ENCODE results near the gene BOC.

The BOC gene

DNA sequence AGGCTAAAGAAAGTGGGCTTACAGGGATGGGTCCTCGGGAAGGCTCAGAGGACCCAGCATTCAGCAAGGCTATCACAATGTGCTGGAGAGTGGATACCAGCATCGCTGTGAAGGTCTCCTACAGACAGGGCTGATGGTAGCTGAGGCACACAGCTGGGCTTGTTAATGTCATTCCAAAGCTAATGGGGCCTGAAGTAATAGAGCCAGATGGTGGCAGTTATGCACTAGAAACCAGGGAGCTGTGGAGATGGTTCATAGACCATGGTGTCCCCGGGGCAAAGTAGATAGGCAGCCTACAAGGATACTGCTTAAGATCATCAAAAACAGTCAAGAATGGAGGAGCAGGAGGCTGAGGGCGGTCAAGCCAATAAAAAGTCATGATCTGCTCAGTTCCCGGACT is 24.8 kb upstream of the BOC start:
- in situ Hi-C loops (cut with MboI; ENCODE audit: low pct_unique_long_range_greater_than_20kb, low sequenced_read_pairs, unreplicated experiment) = no loop called here

GRCh38 chr3:113193288-113193687 is 18.1 kb upstream of the BOC start:
- TF ChIP-seq CTCF (IDR thresholded peaks at IDR 0.05; ENCODE audit: extremely low read depth, insufficient read depth, missing control alignments) = no peak
- DNase-seq (ENCODE audit: low spot score) = no peak
- in situ Hi-C loops (cut with MboI; ENCODE audit: low pct_unique_long_range_greater_than_20kb, low sequenced_read_pairs, unreplicated experiment) = no loop called here

More for the DNA sequence above, 24.8 kb upstream of the BOC start:
- DNase-seq (ENCODE audit: low spot score) = no peak
- no peak for TF ChIP-seq CTCF (IDR thresholded peaks at IDR 0.05; ENCODE audit: extremely low read depth, insufficient read depth, missing control alignments)

GRCh38 chr3:113193719-113194118 is 17.6 kb upstream of the BOC start:
- TF ChIP-seq CTCF (IDR thresholded peaks at IDR 0.05; ENCODE audit: extremely low read depth, insufficient read depth, missing control alignments) = no peak
- in situ Hi-C loops (cut with MboI; ENCODE audit: low pct_unique_long_range_greater_than_20kb, low sequenced_read_pairs, unreplicated experiment) = no loop called here
- DNase-seq (ENCODE audit: low spot score) = no peak

GRCh38 chr3:113194823-113195401 is 16.4 kb upstream of the BOC start:
- DNase-seq (ENCODE audit: low spot score) = no peak
- TF ChIP-seq CTCF (IDR thresholded peaks at IDR 0.05; ENCODE audit: extremely low read depth, insufficient read depth, missing control alignments) = no peak
- in situ Hi-C loops (cut with MboI; ENCODE audit: low pct_unique_long_range_greater_than_20kb, low sequenced_read_pairs, unreplicated experiment) = no loop called here

GRCh38 chr3:113200351-113200750 is 11.0 kb upstream of the BOC start:
- in situ Hi-C loops (cut with MboI; ENCODE audit: low pct_unique_long_range_greater_than_20kb, low sequenced_read_pairs, unreplicated experiment) = no loop called here
- TF ChIP-seq CTCF (IDR thresholded peaks at IDR 0.05; ENCODE audit: extremely low read depth, insufficient read depth, missing control alignments) = no peak
- DNase-seq (ENCODE audit: low spot score) = no peak

- DNase-seq (ENCODE audit: low spot score) = no peak
- TF ChIP-seq CTCF (IDR thresholded peaks at IDR 0.05; ENCODE audit: extremely low read depth, insufficient read depth, missing control alignments) = no peak
- in situ Hi-C loops (cut with MboI; ENCODE audit: low pct_unique_long_range_greater_than_20kb, low sequenced_read_pairs, unreplicated experiment) = no loop called here
Measured at GRCh38 chr3:113200946-113201345, 10.4 kb upstream of the BOC start.

DNA sequence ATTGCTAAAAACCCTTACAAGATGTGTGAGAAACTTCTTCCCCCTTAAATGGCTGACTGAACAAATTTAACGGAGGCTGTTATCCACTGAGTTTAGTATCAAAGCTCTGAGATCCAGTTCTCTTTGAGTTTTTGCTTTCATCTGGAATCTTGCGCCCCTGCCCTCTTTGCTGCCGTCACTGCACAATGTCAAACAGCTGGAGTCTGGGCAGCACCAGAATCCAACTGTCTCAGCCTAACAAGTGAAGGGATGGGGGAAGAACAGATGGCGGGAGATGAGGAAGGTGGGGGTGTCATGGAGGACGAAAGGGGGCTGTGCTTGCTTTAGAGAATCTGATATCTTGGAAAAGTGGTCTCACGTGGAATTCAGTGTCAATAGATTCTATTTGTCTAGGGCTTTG is 7.0 kb upstream of the BOC start:
- no peak for TF ChIP-seq CTCF (IDR thresholded peaks at IDR 0.05; ENCODE audit: extremely low read depth, insufficient read depth, missing control alignments)
- no peak for DNase-seq (ENCODE audit: low spot score)
- in situ Hi-C loops (cut with MboI; ENCODE audit: low pct_unique_long_range_greater_than_20kb, low sequenced_read_pairs, unreplicated experiment) = no loop called here
